Measurements from ENCODE around the gene GPRIN2.

Gene GPRIN2

DNA sequence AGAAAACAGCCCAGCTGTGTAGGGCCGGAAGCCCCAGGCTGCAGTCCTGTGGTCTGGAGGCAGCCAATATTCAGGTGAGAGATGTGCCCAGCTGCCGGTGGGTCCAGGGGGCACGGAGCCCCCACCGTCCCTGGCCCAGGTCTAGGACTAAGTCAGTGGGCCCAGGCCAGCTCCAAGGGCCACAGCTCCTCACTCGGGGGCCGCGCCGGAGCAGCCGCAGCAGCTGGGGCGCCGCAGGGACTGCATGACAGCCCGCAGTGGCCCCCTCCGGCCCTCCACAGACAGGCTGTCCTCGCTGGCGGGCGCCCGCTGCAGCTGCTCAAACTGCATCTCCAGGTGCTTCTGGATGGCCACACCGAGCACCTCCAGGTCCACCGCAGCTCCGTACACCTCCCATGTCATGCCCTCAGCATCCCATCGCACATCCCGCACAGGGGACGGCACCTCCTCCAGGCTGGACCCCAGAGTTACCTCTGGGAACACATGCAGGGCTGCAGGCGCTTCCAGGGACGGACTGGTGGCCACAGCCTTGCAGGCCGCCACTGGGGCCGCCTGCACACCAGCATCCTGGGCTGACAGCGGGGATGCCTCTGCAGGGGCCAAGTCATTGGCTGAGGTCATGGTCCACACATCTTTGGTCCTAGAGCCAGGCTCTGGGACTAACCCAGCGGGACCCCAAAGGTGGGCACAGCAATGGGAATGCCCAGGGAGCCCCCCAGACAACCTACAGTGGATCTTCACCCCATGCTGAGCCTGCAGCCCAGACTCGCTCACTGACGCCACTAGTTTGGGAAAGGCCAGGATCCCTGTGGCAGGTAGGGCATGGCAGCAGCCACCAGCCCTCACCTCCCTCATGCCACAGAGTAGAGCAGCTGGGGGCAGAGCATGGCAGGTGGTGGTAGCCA, 7.0 kb downstream of the GPRIN2 start:
- H3K27me3 ChIP-seq (ENCODE audit: low read length) = no peaks in the 10 kb centered on the region
- no peaks in the 10 kb centered on the region for H3F3A ChIP-seq (ENCODE audit: insufficient read depth)
- no peaks in the 10 kb centered on the region for H3K79me2 ChIP-seq (ENCODE audit: insufficient read depth, low read length)
- H3K4me3 ChIP-seq (ENCODE audit: insufficient read depth, low read length, poor library complexity, severe bottlenecking) = no peak overlapping the region
- no peaks in the 10 kb centered on the region for H3K9me2 ChIP-seq (replicated peaks; ENCODE audit: insufficient read depth, low read length)
- H4K20me1 ChIP-seq (ENCODE audit: low read depth, low read length) = no peaks in the 10 kb centered on the region
- TF ChIP-seq EZH2phosphoT487 (conservative IDR thresholded peaks at IDR 0.05; ENCODE audit: low read length) = no peak
- TF ChIP-seq, protein P1, sequence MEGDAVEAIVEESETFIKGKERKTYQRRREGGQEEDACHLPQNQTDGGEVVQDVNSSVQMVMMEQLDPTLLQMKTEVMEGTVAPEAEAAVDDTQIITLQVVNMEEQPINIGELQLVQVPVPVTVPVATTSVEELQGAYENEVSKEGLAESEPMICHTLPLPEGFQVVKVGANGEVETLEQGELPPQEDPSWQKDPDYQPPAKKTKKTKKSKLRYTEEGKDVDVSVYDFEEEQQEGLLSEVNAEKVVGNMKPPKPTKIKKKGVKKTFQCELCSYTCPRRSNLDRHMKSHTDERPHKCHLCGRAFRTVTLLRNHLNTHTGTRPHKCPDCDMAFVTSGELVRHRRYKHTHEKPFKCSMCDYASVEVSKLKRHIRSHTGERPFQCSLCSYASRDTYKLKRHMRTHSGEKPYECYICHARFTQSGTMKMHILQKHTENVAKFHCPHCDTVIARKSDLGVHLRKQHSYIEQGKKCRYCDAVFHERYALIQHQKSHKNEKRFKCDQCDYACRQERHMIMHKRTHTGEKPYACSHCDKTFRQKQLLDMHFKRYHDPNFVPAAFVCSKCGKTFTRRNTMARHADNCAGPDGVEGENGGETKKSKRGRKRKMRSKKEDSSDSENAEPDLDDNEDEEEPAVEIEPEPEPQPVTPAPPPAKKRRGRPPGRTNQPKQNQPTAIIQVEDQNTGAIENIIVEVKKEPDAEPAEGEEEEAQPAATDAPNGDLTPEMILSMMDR (IDR thresholded peaks at IDR 0.05; ENCODE audit: insufficient read depth, low read length, poor library complexity, severe bottlenecking) = no peak
- no peak overlapping the region for H3K9ac ChIP-seq (ENCODE audit: low read length)
- no peak overlapping the region for H2AFZ ChIP-seq (ENCODE audit: low read depth, low read length, severe bottlenecking)
- H3K4me2 ChIP-seq (ENCODE audit: low read depth, low read length, poor library complexity, severe bottlenecking) = no peak overlapping the region
- H3K27ac ChIP-seq (ENCODE audit: low read depth, low read length) = no peak overlapping the region
- H3K9me3 ChIP-seq (ENCODE audit: insufficient read depth, low read length) = no peaks in the 10 kb centered on the region
- H3K36me3 ChIP-seq (ENCODE audit: low read length) = no peaks in the 10 kb centered on the region

DNA sequence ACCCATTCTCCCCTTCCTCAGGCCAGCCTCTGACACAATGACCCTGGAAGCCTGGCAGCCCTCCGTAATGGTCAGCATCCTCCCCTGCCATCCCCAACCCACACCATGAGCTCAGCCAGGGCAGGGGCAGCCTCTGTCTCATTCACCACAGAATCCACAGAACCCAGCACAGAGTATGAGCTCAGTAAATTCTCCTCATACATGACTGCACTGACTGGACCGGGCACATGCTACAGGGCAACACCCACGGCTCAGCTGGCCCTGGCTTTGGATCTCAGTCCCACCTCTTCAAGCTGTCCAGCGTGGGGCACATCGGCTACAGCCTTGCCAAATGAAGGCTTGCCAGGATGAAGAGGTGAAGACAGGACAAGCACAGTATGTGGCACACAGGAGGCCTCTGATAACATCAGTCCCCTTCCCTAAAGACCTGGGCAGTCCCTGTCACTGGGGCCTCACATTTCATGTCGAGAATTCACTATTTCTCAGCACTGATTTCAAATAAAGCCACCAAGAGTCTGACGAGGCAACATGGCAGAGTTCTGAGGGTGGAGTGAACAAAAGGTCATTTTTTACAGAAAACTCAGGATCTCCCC, 7.9 kb downstream of the GPRIN2 start:
- H3K79me2 ChIP-seq (ENCODE audit: insufficient read depth, low read length) = no peaks in the 10 kb centered on the region
- no peak overlapping the region for H2AFZ ChIP-seq (ENCODE audit: low read depth, low read length, severe bottlenecking)
- no peaks in the 10 kb centered on the region for H3K9me3 ChIP-seq (ENCODE audit: insufficient read depth, low read length)
- H3F3A ChIP-seq (ENCODE audit: insufficient read depth) = no peaks in the 10 kb centered on the region
- H3K27me3 ChIP-seq (ENCODE audit: low read length) = no peaks in the 10 kb centered on the region
- no peak overlapping the region for H3K27ac ChIP-seq (ENCODE audit: low read depth, low read length)
- no peaks in the 10 kb centered on the region for H4K20me1 ChIP-seq (ENCODE audit: low read depth, low read length)
- H3K4me2 ChIP-seq (ENCODE audit: low read depth, low read length, poor library complexity, severe bottlenecking) = no peak overlapping the region
- H3K4me3 ChIP-seq (ENCODE audit: insufficient read depth, low read length, poor library complexity, severe bottlenecking) = no peak overlapping the region
- H3K9me2 ChIP-seq (replicated peaks; ENCODE audit: insufficient read depth, low read length) = no peaks in the 10 kb centered on the region
- no peak overlapping the region for H3K9ac ChIP-seq (ENCODE audit: low read length)
- H3K36me3 ChIP-seq (ENCODE audit: low read length) = no peaks in the 10 kb centered on the region
- TF ChIP-seq, protein P1 (IDR thresholded peaks at IDR 0.05; ENCODE audit: insufficient read depth, low read length, poor library complexity, severe bottlenecking) = no peak
- TF ChIP-seq EZH2phosphoT487 (conservative IDR thresholded peaks at IDR 0.05; ENCODE audit: low read length) = no peak

DNA sequence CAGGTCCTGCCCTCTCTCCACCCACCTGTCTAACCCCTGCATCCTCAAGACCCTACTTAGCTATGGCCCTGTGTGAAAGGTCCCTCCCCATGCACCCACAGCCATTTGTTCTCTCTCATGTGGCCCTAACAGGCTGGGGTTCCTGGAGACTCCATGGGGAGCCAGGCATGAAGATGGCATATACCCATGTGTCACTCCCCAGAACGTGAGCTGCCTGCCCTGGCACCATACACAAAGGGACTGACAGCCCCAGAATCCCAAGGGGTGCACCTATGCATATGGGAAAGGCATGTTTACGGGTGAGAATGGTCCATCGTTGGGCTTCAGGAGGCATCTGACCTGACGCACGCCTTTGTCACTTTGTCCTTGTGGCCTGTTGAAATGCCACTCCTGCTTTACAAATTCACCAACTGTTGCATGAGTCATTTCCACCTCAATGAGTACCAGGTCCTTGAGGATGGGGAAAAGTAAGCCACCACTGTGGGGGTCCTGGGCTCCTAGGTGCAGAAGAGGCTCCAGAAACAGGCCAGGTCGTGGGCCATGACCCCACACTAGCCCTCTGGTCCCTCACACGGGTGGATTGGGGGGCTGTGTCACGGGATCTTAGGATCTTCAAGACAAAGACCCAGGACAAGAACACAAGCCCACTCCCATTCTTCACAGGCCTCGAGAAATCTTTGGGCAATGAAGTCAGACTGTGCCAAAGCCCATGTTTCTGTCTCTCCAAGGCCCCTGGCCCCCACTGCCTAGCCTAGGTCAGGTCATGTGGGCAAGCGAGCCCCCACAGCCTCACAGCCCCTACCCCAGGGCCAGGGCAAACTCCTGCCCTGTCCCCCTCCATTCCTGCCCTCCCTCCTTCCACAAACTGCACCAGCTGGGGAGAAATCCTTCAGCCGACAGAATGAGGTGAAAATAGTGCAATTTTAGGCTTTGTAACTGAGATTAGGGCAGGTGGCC, 8.6 kb downstream of the GPRIN2 start:
- H2AFZ ChIP-seq (ENCODE audit: low read depth, low read length, severe bottlenecking) = no peak overlapping the region
- H3K9me3 ChIP-seq (ENCODE audit: insufficient read depth, low read length) = no peaks in the 10 kb centered on the region
- no peaks in the 10 kb centered on the region for H3K36me3 ChIP-seq (ENCODE audit: low read length)
- H3K79me2 ChIP-seq (ENCODE audit: insufficient read depth, low read length) = no peaks in the 10 kb centered on the region
- H3K27ac ChIP-seq (ENCODE audit: low read depth, low read length) = no peak overlapping the region
- no peak overlapping the region for H3K9ac ChIP-seq (ENCODE audit: low read length)
- no peak overlapping the region for H3K4me3 ChIP-seq (ENCODE audit: insufficient read depth, low read length, poor library complexity, severe bottlenecking)
- no peaks in the 10 kb centered on the region for H3K9me2 ChIP-seq (replicated peaks; ENCODE audit: insufficient read depth, low read length)
- H3F3A ChIP-seq (ENCODE audit: insufficient read depth) = no peaks in the 10 kb centered on the region
- no peaks in the 10 kb centered on the region for H4K20me1 ChIP-seq (ENCODE audit: low read depth, low read length)
- no peaks in the 10 kb centered on the region for H3K27me3 ChIP-seq (ENCODE audit: low read length)
- no peak overlapping the region for H3K4me2 ChIP-seq (ENCODE audit: low read depth, low read length, poor library complexity, severe bottlenecking)
- TF ChIP-seq, protein P1 (IDR thresholded peaks at IDR 0.05; ENCODE audit: insufficient read depth, low read length, poor library complexity, severe bottlenecking) = no peak
- TF ChIP-seq EZH2phosphoT487 (conservative IDR thresholded peaks at IDR 0.05; ENCODE audit: low read length) = no peak

All from SU-DHL-6 (cell line).